D721Med (cell line): ENCODE results near the gene STK11IP.

Experiments used
- DNase-seq: peaks from one replicate; pipeline ENCODE4 v3.0.0; 2011; ENCODE audit warnings: low spot score; ENCODE audit not compliant: insufficient read length
- FAIRE-seq: peaks from 2 replicates; lab custom pipeline; 2011; peaks lifted over from hg19 to GRCh38; lab: Jason Lieb, UNC
- CTCF ChIP-seq: IDR thresholded peaks from 2 replicates; pipeline ENCODE4 v1.5.1; 2012; ENCODE audit warnings: mild to moderate bottlenecking, control low read depth; ENCODE audit not compliant: insufficient read depth; ENCODE audit errors: missing control alignments

Gene STK11IP

GRCh38 chr2:219636941-219637841 is 39.5 kb downstream of the STK11IP start:
- FAIRE-seq = no peak
- no peak for DNase-seq
- TF ChIP-seq CTCF = no peak

GRCh38 chr2:219637842-219638185 is 40.2 kb downstream of the STK11IP start:
- DNase-seq = no peak
- TF ChIP-seq CTCF = no peak
- FAIRE-seq = no peak

- DNase-seq (no peak), FAIRE-seq (no peak)
- no peak for TF ChIP-seq CTCF
Measured at GRCh38 chr2:219638217-219638947, 40.7 kb downstream of the STK11IP start.

- TF ChIP-seq CTCF = no peak
- DNase-seq = no peak
Measured at GRCh38 chr2:219638948-219639755, 41.5 kb downstream of the STK11IP start.

GRCh38 chr2:219641390-219642068 is 43.9 kb downstream of the STK11IP start:
- FAIRE-seq (no peak), DNase-seq (no peak)
- TF ChIP-seq CTCF = no peak

More at GRCh38 chr2:219638948-219639755, 41.5 kb downstream of the STK11IP start:
- no peak for FAIRE-seq

- no peak for FAIRE-seq
- no peak for TF ChIP-seq CTCF
- no peak for DNase-seq
Measured at GRCh38 chr2:219642069-219642454, 44.4 kb downstream of the STK11IP start.
